A673 (cell line): ENCODE results near the gene MSANTD1.

ENCODE experiments used
- EZH2 ChIP-seq: fragments of 200-600 bp; sonication (generic); IDR thresholded peaks from 2 replicates; pipeline ENCODE4 v1.6.1; 2017; ENCODE audit warnings: borderline replicate concordance, low read depth, mild to moderate bottlenecking, mixed read lengths, antibody characterized with exemption, low read length; ENCODE audit not compliant: poor library complexity, severe bottlenecking
- TF ChIP-seq, protein P1 (sequence below): fragments of 300-800, 200-600 bp; sonication (generic); conservative IDR thresholded peaks from 2 replicates; pipeline ENCODE4 v1.5.1; 2017; ENCODE audit warnings: low read depth, mild to moderate bottlenecking, antibody characterized with exemption, low read length, moderate library complexity, mixed read lengths

- TF ChIP-seq, protein P1, sequence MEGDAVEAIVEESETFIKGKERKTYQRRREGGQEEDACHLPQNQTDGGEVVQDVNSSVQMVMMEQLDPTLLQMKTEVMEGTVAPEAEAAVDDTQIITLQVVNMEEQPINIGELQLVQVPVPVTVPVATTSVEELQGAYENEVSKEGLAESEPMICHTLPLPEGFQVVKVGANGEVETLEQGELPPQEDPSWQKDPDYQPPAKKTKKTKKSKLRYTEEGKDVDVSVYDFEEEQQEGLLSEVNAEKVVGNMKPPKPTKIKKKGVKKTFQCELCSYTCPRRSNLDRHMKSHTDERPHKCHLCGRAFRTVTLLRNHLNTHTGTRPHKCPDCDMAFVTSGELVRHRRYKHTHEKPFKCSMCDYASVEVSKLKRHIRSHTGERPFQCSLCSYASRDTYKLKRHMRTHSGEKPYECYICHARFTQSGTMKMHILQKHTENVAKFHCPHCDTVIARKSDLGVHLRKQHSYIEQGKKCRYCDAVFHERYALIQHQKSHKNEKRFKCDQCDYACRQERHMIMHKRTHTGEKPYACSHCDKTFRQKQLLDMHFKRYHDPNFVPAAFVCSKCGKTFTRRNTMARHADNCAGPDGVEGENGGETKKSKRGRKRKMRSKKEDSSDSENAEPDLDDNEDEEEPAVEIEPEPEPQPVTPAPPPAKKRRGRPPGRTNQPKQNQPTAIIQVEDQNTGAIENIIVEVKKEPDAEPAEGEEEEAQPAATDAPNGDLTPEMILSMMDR = no peak
- TF ChIP-seq EZH2 = no peak
Measured at GRCh38 chr4:3252831-3253641, 4.1 kb downstream of the MSANTD1 start.
